NCI-H510A (cell line): Measurements from ENCODE around the gene RGS12.

Experiments
- DNase-seq: peaks from one replicate; lab custom pipeline; 2025; lab: John Stamatoyannopoulos, UW

Gene RGS12

DNA sequence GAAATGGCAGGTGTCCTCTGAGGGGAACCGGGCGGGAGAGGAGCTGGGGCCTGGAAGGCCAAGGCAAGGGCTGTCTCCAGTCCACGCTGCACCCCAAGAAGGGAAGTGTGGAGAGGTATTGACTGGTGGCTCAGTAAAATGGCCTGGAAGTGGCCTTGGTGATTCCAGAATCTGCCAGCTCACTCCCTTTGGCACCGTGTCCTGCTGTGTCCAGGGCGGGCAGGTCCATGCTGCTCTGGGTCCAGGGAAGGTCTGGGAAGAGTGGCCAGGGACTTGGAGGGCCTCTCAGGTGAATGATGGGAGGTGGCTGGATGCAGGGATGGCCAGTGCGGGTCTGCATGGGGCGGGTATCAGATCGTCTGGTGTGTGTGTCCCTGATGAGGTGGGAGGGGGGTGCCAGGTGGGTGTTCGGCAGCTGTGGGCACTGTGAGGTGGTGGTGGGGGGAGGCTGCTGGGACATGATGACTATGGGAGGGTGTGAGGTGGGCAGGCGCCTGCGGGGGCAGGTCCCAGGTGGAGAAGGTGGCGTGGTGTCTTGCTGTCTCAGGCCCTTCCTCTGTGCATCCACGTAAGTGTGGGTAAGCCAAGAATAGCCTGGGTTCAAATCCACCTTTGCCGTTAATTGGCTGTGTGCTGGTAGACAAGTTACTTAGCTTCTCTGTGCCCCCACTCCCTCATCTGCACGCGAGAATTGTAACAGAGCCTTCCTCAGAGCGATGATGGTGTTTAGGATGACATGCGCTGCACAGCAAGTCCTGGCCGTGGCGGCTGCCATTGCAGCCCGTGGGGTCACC lies 17.7 kb downstream of the RGS12 start:
- DNase-seq = no peak

DNA sequence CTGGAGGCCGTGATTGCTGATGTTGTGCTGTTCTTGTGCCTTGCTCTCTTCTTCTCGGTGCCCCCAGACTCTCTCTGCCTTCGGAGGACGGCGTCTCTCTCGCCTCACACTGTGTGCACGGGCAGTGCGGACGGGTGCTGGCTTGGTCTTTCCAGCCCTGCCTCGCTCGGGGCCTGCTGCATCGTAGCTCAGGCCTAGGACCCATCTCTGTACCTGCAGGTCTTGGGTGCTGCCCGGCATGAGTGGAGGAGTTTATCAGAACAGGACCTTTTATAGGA lies 18.2 kb downstream of the RGS12 start:
- DNase-seq = no peak

DNA sequence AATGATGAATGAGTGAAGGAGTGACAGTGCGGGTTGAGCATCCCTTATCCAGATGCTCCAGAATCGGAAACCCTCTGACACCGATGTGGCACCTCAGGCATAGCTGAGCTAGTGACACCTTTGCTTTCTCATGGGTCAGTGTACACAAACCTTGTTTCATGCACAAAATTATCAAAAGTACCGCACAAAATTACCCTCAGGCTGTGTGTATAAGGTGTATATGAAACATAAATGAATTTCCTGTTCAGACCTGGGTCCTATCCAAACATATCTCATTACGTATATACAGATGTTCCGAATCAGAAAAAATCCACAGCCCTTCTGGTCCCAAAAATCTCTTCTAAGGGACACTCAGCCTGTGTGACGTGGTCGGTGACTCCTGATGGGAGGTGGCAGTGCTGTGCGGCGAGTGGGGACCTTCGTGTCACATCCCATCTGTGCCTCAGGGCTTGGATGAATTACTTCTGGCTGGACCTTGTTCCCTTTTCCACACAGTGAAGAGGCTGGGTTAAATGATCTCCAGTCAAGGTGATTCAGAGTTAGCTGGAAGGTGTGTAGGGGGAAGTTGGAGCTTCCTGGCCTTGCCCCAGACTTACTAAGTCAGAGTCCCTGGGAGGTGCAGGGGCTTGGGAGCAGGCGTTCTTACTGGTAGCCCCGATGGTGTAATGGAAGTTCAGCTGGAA lies 18.8 kb downstream of the RGS12 start:
- no peak for DNase-seq

DNA sequence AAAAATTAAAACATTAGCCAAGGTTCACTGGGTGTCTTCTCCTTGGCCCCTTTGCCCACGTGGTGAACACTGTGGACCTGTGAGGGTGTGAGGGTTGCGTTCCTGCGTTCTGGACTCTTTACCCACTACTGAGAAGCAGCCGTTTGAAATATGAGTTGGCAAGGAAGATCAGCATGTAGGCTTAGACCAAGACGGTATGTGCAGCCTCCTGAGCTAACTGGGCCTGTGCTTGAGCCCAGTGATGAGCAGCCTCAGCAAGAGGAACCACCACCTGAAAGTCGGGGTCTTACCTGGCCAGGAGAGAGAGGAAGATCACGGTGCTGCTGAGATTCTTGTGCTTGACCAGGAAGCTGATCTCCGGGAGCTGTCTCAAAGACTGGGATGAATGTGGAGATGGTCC lies 19.5 kb downstream of the RGS12 start:
- no peak for DNase-seq

DNA sequence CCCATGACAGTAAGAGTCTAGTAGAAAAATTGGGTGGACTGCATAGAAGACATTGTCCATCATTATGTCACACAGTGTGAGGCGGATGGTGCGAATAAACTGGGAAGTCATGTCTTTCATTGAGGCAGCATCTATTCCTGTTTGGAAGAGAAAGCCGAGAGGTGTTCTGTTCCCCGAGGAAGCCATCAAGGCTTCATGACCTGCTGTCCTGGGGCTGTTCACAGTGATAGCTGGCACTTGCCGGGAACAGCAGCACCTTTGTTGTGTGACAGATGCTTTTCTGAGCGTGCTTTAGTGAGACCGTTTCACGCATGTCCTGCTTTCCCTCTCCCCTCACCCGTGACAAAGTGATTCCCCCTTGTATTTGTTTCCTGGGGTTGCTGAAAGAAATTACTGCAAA lies 20.3 kb downstream of the RGS12 start:
- DNase-seq = no peak

DNA sequence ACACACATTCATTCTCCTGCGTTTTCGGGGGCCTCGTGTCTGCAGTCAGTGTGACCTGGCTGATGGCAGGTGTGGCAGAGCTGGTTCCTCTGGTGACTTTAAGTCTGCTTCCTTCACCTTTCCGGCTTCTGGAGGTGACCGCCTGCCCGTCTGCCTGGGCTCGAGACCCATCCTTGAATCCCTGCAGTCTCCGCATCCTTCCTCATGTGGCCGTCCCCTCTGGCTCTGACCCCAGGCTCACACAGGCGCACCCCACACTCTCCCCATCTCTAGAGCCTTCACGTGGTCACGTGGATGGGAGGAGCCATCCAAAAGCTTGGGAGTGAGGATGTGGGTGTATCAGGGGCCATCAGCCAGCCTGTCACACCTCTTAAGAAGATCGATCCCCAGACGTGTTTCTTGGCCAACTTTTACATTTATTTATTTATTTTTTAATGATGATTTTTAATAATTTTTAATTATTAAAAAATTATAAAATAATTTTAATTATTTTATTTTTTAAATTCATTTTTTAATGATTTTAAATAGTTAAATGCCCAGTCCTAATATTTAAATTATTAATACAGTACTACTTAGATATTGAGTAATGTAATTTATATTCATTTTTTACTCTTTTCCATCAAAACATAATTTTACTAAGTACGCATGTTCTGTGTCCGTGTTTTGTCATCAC lies 20.9 kb downstream of the RGS12 start:
- no peak for DNase-seq

DNA sequence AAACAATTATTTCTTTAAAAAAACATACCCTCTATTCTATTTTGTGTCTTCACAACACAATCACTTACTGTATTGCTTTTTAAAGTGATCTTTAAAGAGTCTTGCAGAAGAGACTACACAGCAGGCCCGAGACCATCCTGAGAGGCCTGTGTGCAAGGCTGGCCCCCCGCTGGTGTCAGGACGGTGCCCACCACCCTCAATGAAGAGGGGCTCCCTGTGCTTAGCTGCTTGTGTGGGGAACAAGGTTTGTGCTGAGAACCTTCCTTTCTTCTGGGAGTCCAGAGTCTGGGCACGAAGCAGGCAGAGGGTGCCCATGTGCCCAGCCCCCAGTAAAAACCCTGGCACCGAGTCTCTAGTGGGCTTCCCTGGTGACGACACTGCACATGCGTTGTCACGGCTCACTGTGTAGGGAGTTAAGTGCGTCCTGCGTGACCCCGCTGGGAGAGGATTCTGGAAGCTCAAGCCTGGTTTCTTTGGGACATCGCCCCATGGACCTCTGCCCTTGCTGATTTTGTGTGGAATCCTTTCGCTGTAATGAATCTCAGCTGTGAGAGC lies 22.0 kb downstream of the RGS12 start:
- no peak for DNase-seq

DNA sequence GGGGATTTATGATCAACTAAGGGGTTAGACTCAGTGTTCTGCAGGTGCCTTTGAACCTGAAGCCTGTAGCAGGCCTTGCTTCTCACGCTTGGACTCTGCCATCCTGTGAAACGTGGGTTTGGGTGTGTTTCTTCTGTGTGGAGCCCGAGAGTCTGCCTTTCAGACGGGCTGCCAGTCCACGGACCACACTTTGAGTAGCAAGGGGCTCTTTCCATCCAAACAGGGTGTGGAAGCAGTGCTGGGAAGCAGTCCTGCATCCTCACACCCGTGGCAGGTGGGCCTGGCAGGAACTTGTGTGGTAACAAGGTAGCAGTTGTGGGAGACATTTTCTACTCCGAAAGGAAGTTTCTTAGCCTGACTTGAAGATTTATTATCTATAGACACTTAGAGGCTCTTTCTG lies 22.7 kb downstream of the RGS12 start:
- no peak for DNase-seq

DNA sequence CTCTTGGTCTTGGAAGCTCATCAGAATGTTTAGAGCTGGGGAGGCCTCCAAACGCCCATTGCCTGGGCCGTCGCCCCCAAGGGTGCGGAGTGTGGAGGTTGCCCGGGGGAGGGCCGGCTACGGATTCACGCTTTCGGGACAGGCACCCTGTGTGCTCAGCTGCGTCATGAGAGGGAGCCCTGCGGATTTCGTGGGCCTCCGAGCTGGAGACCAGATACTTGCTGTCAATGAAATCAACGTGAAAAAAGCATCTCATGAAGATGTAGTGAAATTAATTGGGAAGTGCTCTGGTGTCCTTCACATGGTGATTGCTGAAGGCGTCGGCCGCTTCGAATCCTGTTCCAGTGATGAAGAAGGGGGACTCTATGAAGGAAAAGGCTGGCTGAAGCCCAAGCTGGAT lies 23.3 kb downstream of the RGS12 start:
- DNase-seq = no peak

DNA sequence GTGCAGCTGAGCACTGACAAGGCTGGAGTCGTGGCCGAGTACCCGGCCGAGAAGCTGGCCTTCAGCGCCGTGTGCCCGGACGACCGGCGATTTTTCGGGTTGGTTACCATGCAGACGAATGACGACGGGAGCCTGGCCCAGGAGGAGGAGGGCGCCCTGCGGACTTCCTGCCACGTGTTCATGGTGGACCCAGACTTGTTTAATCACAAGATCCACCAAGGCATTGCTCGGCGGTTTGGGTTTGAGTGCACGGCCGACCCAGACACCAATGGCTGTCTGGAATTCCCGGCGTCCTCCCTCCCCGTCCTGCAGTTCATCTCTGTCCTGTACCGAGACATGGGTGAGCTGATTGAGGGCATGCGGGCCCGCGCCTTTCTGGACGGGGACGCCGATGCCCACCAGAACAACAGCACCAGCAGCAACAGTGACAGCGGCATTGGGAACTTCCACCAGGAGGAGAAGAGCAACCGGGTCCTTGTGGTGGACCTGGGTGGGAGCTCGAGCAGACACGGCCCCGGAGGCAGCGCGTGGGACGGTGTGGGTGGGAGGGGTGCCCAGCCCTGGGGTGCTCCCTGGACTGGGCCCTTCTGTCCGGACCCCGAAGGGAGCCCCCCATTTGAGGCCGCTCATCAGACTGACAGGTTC lies 24.3 kb downstream of the RGS12 start:
- no peak for DNase-seq

DNA sequence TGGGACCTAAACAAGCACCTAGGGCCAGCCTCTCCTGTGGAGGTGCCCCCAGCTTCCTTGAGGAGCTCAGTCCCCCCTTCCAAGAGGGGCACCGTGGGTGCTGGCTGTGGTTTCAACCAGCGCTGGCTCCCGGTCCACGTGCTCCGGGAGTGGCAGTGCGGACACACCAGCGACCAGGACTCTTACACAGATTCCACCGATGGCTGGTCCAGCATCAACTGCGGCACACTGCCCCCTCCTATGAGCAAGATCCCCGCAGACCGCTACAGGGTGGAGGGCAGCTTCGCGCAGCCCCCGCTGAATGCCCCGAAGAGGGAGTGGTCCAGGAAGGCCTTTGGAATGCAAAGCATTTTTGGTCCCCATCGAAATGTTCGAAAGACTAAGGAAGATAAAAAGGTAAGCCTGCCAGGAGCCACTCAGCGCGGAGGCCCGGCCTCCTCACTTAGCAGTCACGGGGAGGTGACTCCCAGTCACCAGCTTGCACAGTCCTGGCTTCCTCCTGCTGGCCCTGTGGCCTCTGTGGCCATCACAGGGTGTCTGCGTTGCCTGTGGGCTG lies 24.9 kb downstream of the RGS12 start:
- DNase-seq = no peak

DNA sequence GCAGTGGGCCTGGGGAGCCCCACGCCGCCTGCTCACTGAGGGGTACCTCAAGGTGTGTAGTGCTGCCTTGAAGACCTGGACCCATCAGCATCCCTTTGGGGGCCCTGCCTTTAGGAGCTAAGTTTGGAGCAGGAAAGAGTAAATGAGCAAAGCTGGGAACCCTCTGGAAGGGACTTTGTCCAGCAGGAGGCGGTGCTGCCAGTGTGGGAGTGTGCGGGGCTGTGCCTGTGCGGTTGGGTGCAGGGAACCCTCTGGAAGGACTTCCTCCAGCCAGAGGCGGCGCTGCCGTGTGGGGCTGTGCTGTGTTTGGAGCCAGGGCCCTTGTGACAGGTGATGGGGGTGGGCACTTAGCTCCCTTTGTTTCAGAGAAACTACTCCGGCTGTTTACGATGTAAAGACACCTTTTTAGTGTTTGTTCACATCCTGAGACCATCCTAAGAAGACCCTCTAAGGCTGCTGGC lies 25.8 kb downstream of the RGS12 start:
- DNase-seq = no peak

DNA sequence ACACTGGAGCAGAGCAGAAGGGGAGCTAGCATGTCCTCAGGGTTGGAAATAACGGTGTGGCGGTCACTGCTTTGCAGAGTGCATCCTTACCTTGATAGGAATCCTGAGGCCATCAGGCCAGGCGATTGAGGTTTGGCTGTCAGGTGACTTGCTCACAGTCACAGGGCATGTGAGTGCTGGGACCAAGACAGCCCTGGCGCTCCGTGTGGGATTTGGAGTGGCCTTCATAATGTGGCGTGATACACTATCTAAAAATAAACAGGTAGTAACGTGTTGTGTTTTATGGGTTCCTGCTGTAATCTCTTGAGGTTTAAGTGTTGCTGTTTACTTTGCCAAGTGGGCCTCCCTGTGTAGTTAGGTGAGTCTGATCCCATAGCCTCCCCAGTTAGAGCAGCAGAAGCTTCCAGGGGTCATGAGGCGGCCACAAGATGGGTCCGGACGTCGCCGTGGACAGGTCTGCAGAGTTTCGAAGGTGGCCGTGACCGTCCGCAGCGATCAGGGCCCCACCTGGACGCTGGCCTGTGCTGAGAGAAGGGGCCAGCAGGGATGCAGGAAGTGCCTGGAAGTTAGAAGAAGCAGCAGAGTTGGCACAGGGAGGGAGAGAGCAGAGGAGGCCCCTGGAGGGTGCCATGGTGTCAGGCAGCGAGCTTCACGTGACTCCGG lies 27.7 kb downstream of the RGS12 start:
- no peak for DNase-seq

DNA sequence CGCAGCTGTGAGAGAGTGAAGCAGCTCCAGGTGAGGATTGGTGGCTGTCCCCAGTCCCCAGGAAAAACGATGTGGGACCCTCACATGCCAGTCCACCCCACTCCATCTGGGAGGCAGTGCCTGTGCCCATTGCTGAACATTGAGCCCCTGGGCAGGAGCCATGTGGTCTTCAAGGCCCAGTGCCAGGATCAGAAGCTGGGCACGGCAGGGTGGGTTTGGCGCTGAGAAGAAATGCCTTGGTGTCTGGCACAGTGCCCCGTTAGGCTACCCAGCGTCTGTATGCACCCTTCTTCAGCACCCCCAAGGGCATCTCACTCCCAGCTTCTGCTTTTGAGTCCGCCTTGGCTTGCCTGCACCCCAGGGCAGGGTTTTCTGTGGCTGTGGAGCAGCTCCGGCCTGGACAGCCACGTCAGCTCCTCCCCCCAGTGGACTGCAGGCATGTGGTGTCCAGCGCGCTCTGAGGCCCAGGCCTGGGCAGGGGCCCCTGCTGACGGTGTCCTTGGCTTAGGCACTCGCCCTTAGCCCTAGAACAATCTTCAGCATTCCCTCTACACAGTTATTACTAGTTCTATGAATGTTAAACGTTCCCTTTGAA lies 28.6 kb downstream of the RGS12 start:
- DNase-seq = no peak

DNA sequence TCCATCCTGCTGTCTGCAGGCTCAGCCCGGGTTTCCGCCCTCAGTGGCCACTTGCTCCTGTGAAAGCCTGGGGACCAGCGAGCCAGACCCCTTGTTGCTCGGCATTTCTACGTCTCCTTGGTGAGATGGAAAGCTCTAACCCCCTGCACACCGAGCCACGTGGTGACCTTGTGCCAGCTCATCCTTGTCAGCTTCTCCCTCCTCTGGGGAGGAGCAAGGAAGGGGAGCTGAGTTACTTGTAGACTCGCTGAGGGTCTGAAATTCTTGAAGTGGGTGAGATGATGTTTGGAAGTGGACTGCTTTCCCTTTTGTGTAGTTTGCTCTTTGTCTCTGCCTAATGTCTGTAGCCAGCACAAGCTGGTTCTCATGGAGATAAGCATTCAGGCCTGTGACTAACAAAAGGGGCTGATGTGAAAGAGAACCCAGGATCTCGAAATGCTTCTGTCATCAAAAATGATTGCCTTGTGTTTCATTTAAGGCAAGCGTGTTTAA lies 29.3 kb downstream of the RGS12 start:
- DNase-seq = no peak

DNA sequence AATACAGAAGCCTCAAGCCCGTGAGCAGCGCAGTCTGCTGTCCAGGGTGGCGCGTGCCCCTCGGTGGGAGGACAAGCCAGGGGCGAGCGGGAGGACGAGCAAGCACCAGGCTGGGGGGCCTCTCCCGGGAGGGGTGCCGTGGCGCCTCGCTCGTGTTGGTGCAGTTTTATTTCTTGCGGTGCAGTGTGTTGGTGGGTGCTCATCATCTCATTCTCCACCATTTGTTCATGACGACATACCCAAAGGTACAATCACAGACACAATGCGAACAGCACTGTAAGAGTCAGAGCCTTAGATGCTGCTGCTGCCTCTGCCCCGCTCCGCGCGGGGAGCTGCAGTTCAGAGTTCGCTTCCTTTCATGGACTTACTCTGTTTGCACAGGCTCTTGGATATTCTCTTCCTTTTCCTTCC lies 30.3 kb downstream of the RGS12 start:
- no peak for DNase-seq

DNA sequence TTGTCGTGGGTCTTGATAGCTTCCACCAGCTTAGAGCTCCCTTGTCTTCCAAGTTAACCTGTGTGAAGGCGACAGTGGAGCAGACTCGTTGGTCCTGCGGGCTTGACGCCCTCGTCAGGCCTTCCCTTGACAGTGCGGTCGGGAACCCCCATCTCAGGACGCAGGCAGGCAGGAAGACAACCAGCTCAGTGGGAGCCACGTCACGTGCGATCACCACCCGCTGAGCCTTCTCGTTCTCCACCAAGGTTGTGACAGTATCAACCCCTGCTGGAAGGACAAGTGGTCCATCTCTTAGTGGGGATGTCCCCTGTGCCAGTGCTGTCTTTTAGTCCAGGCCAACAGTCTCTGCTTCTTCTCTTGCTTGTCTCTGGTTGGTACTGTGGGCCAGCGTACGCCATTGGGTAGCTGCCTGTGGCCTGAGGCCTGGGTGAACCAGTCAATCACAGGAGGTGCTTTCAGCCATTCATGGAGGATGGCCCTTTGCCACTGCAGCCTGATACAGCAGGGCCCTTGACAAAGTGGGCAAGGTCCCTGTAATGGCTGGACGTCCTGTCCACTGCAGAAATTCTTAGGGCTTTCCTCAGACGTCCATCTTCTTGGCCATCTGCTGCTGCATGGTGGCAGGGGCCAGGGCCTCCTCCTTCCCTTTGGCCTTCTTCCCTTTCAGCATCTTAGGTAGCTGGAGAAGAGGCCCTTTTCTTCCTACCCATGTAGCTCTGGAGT lies 31.4 kb downstream of the RGS12 start:
- no peak for DNase-seq

DNA sequence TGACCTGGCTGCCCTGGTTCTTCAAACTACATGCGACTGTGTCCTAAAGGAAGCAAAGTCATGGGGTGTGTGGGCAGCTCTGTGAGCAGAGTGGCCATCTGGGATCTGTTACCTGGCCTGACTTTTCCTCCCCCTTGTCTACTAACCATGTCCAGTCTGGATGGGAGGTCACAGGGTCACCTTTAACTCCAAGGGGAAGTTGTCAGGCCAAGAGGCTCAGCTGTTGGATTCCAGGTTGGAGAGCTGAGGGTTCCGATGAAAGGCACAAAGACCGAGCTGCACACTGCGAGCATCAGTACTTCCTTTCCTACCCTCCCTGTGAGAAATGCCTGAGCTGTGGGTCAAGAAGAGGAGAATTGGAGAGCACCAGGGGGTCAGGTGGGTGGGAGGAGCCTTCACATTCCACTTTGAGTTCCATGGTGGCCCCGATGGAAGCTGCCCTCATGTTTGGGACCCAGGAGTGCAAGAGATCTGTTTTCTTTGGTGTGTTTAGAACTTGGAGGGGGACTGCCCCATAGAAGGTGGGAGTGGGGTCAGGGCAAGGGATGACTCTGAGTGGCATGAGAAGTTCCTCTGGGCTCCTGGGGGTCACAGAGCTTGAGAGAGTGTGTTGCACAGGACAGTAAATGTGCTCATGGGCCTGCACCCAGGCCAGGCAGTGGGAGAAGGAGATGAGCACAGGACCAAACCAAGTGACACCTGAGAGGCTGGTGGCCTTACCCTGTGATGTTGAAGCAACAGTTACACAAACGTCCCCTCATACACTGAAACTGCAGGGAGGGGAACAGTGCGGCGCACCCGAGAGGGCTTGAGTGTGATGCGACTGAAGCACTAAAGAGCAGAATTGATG lies 36.2 kb downstream of the RGS12 start:
- DNase-seq = no peak

DNA sequence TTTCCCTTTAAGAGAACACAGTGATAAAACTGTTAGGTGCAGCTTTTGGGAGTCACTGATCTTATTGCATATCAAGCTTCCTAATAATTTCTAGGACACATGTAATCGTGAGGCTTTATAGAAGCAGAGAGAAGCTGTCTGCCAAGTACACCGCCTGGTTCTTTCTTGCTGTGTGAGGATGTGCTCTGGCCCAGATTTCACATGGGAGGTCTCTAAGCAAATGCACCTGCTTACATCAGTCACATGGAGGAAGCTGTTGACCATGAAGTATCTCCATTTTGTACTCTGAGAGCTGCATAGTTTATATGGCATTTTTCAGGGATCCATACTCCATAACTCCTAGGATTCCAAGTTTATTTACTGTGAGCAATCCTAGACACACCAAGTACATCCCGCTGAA lies 37.1 kb downstream of the RGS12 start:
- no peak for DNase-seq
